MCF 10A (cell line): ENCODE results near the gene PTP4A2. TPM values are rescaled to one million over a fixed set of nuclear protein-coding genes. Genes with fewer than 3 reads are reported as not detected.

Source experiments
- BruUV-seq: library from RNA; stranded (reverse); fragments of 400-500 nt; replicated peaks from 2 replicates; lab custom pipeline; 2021; lab: Mats Ljungman, UMichigan
- CTCF ChIA-PET: fragments of 300-600 bp; sonication (Branson Sonifier 250); formaldehyde crosslinking; extraction: SDS; loops from one replicate; lab custom pipeline; 2021; ENCODE audit warnings: antibody characterized with exemption, inconsistent platforms; lab: Yijun Ruan, JAX
- POLR2A ChIA-PET: fragments of 300-600, 350-650 bp; sonication (Branson Sonifier 250); formaldehyde crosslinking; extraction: SDS; loops from one replicate; lab custom pipeline; 2020; ENCODE audit warnings: antibody characterized with exemption, inconsistent platforms; lab: Yijun Ruan, JAX
- DNase-seq: peaks from one replicate; pipeline ENCODE4 v3.0.0-alpha.2; 2018; ENCODE audit not compliant: unreplicated experiment
- H3K27ac Mint-ChIP-seq: one replicate; pipeline ENCODE4 v1.8.0; 2022; ENCODE audit warnings: mild to moderate bottlenecking, low read depth, mixed read lengths; ENCODE audit not compliant: unreplicated experiment
- H3K27me3 Mint-ChIP-seq: one replicate; pipeline ENCODE4 v1.8.0; 2022; ENCODE audit warnings: mixed read lengths; ENCODE audit not compliant: insufficient read depth, unreplicated experiment
- H3K36me3 Mint-ChIP-seq: one replicate; pipeline ENCODE4 v1.8.0; 2022; ENCODE audit warnings: mild to moderate bottlenecking, moderate library complexity, mixed read lengths; ENCODE audit not compliant: insufficient read depth, unreplicated experiment
- H3K4me1 Mint-ChIP-seq: one replicate; pipeline ENCODE4 v1.8.0; 2022; ENCODE audit warnings: mixed read lengths; ENCODE audit not compliant: insufficient read depth, unreplicated experiment
- H3K4me3 Mint-ChIP-seq: one replicate; pipeline ENCODE4 v1.8.0; 2022; ENCODE audit warnings: mild to moderate bottlenecking, moderate library complexity, mixed read lengths; ENCODE audit not compliant: unreplicated experiment
- H3K9me3 Mint-ChIP-seq: one replicate; pipeline ENCODE4 v1.8.0; 2022; ENCODE audit warnings: mixed read lengths; ENCODE audit not compliant: unreplicated experiment
- CTCF ChIP-seq: fragments of 200-600 bp; IDR thresholded peaks from one replicate; pipeline ENCODE4 v1.8.0; 2022; ENCODE audit warnings: antibody characterized with exemption, mild to moderate bottlenecking; ENCODE audit not compliant: unreplicated experiment
- intact Hi-C: fragments of 100-400 bp; cut with micrococcal nuclease; formaldehyde crosslinking; loops from 2 replicates; pipeline ENCODE4 v1.14.1; 2022
- total RNA-seq: library from RNA; stranded (reverse); gene quantifications from 2 replicates; pipeline ENCODE4 v1.2.3, GENCODE V29; 2022

Gene PTP4A2
- total RNA-seq, 1 experiment from 2014 or later: 220 TPM

DNA sequence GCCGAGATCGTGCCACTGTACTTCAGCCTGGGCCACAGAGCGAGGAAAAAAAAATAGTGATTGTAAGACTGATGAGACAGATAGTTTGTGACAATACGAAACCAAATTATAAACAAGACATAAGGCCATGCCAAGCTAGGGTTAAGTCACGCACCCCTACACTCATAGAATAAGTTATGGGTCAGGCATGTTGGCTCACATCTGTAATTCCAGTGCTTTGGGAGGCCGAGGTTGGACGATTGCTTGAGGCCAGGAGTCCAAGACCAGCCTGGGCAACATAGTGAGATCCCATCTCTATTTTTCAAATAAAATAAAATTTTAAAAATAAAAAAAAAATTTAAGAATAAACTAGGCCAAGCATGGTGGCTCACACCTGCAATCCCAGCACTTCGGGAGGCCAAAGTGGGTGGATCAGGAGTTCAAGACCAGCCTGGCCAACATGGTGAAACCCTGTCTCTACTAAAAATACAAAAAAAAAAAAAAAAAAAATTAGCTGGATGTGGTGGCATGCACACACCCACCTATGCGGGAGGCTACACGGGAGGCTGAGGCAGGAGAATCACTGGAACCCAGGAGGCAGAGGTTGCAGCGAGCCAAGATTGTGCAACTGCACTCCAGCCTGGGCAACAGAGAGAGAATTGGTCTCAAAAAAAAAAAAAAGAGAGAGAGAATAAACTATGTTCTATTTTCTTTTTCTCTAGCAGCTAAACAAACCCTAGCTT is 72.3 kb downstream of the PTP4A2 start:
- no peak for TF ChIP-seq CTCF
- H3K36me3 Mint-ChIP-seq: no peaks in the 10 kb centered on the region
- no peaks in the 10 kb centered on the region for H3K9me3 Mint-ChIP-seq
- no peaks in the 10 kb centered on the region for H3K4me1 Mint-ChIP-seq
- CTCF ChIA-PET: interaction anchor here (0.7 kb wide), 2 partner anchors 45 to 1469 kb away, joined by 3 to 5 read pairs; no protein-coding TSS in a partner anchor
- BruUV-seq: no TSS peak
- intact Hi-C loops: no loop called here
- H3K4me3 Mint-ChIP-seq: no peak overlapping the region
- no peak overlapping the region for H3K27ac Mint-ChIP-seq
- H3K27me3 Mint-ChIP-seq: peaks cover 15% of the 10 kb centered on the region
- no peak for DNase-seq
- POLR2A ChIA-PET: no interaction called here

GRCh38 chr1:31862071-31862470 is 76.1 kb downstream of the PTP4A2 start:
- H3K27ac Mint-ChIP-seq: no peak overlapping the region
- H3K4me1 Mint-ChIP-seq: no peaks in the 10 kb centered on the region
- DNase-seq: no peak
- no peaks in the 10 kb centered on the region for H3K27me3 Mint-ChIP-seq
- no peak for TF ChIP-seq CTCF
- H3K36me3 Mint-ChIP-seq: no peaks in the 10 kb centered on the region
- CTCF ChIA-PET: interaction anchor here (0.6 kb wide), 1 partner anchor 11 kb away, joined by 3 read pairs; no protein-coding TSS in a partner anchor
- POLR2A ChIA-PET: no interaction called here
- no TSS peak for BruUV-seq
- no peaks in the 10 kb centered on the region for H3K9me3 Mint-ChIP-seq
- no peak overlapping the region for H3K4me3 Mint-ChIP-seq
- intact Hi-C loops: no loop called here

GRCh38 chr1:31861346-31861745 is 76.8 kb downstream of the PTP4A2 start:
- no peaks in the 10 kb centered on the region for H3K4me1 Mint-ChIP-seq
- BruUV-seq: no TSS peak
- POLR2A ChIA-PET: no interaction called here
- no peak for DNase-seq
- no peak overlapping the region for H3K27ac Mint-ChIP-seq
- no peak for TF ChIP-seq CTCF
- H3K36me3 Mint-ChIP-seq: no peaks in the 10 kb centered on the region
- intact Hi-C loops: no loop called here
- H3K9me3 Mint-ChIP-seq: no peaks in the 10 kb centered on the region
- CTCF ChIA-PET: no interaction called here
- H3K4me3 Mint-ChIP-seq: no peak overlapping the region
- no peaks in the 10 kb centered on the region for H3K27me3 Mint-ChIP-seq

GRCh38 chr1:31860581-31860980 is 77.6 kb downstream of the PTP4A2 start:
- no TSS peak for BruUV-seq
- Mint-ChIP-seq H3K4me1 (no peaks in the 10 kb centered on the region), H3K4me3 (no peak overlapping the region), H3K27me3 (no peaks in the 10 kb centered on the region), H3K36me3 (no peaks in the 10 kb centered on the region), H3K27ac (no peak overlapping the region), H3K9me3 (no peaks in the 10 kb centered on the region)
- no peak for DNase-seq
- ChIA-PET CTCF (interaction anchor here (0.6 to 0.9 kb wide), 3 partner anchors 16 to 273 kb away, joined by 3 to 4 read pairs (median 4); no protein-coding TSS in a partner anchor), POLR2A (interaction anchor here (0.6 to 1.0 kb wide), 3 partner anchors 21 to 44 kb away, joined by 3 read pairs; no protein-coding TSS in a partner anchor)
- intact Hi-C loops: no loop called here
- TF ChIP-seq CTCF: no peak
